Liver (tissue), 9 donors: ENCODE measurements around the gene PDE3B. TPM values are rescaled to one million over a fixed set of nuclear protein-coding genes. Genes with fewer than 3 reads are reported as not detected.

Experiments
- DNase-seq: peaks from one replicate; pipeline ENCODE4 v3.0.0-alpha.2; 2017; ENCODE audit warnings: low spot score
- H3K27ac ChIP-seq, 2 donors: one replicate each; pipeline ENCODE4 v1.7.0; 2013; ENCODE audit warnings: inconsistent platforms in 2 of 2, low read length in 2 of 2, control low read depth in 1 of 2, low read depth in 1 of 2, mild to moderate bottlenecking in 1 of 2
- H3K27me3 ChIP-seq, 4 donors: one replicate each; pipeline versions ENCODE4 v1.6.1 to v1.7.0; 2013; ENCODE audit warnings: low read length in 3 of 4, inconsistent platforms in 1 of 4, mild to moderate bottlenecking in 1 of 4, moderate library complexity in 1 of 4; ENCODE audit not compliant: control insufficient read depth in 4 of 4, insufficient read depth in 4 of 4
- H3K36me3 ChIP-seq, 4 donors: one replicate each; pipeline versions ENCODE4 v1.6.1 to v1.7.0; 2013; ENCODE audit warnings: low read length in 3 of 4, mild to moderate bottlenecking in 3 of 4, low read depth in 1 of 4, moderate library complexity in 1 of 4; ENCODE audit not compliant: control insufficient read depth in 4 of 4, insufficient read depth in 3 of 4
- H3K4me1 ChIP-seq, 4 donors: one replicate each; pipeline versions ENCODE4 v1.6.1 to v1.7.0; 2013; ENCODE audit warnings: low read length in 3 of 4, mild to moderate bottlenecking in 3 of 4, moderate library complexity in 1 of 4; ENCODE audit not compliant: control insufficient read depth in 4 of 4, insufficient read depth in 4 of 4
- H3K4me3 ChIP-seq, 3 donors: one replicate each; pipeline versions ENCODE4 v1.6.1 to v1.7.0; 2013; ENCODE audit warnings: low read length in 3 of 3, control low read depth in 1 of 3, low read depth in 1 of 3, mild to moderate bottlenecking in 1 of 3
- H3K9ac ChIP-seq, 2 donors: one replicate each; pipeline ENCODE4 v1.7.0; 2013; ENCODE audit warnings: low read length in 2 of 2, mild to moderate bottlenecking in 2 of 2, moderate library complexity in 2 of 2, control low read depth in 1 of 2, low read depth in 1 of 2
- H3K9me3 ChIP-seq, 4 donors: one replicate each; pipeline versions ENCODE4 v1.6.1 to v1.7.0; 2013; ENCODE audit warnings: low read length in 3 of 4; ENCODE audit not compliant: control insufficient read depth in 4 of 4
- EGR1 ChIP-seq, 2 donors: IDR thresholded peaks; 2 replicates each; pipeline ENCODE4 v1.6.1; 2016 to 2018; ENCODE audit warnings: antibody characterized with exemption in 2 of 2, low read depth in 2 of 2
- FOXA1 ChIP-seq: IDR thresholded peaks from 2 replicates; pipeline ENCODE4 v1.6.1; 2016; ENCODE audit warnings: antibody characterized with exemption
- FOXA2 ChIP-seq: IDR thresholded peaks from 2 replicates; pipeline ENCODE4 v1.6.1; 2016; ENCODE audit warnings: antibody characterized with exemption
- HNF4A ChIP-seq, 2 donors: conservative IDR thresholded peaks; 2 replicates each; pipeline ENCODE4 v1.6.1; 2016; ENCODE audit warnings: antibody characterized with exemption in 2 of 2, mild to moderate bottlenecking in 2 of 2
- HNF4G ChIP-seq: IDR thresholded peaks from 2 replicates; pipeline ENCODE4 v1.6.1; 2016; ENCODE audit warnings: antibody characterized with exemption
- JUND ChIP-seq, 2 donors: IDR thresholded peaks; 2 replicates each; pipeline ENCODE4 v1.6.1; 2016; ENCODE audit warnings: antibody characterized with exemption in 2 of 2
- NR2F2 ChIP-seq: IDR thresholded peaks from 2 replicates; pipeline ENCODE4 v1.6.1; 2016; ENCODE audit warnings: antibody characterized with exemption
- RAD21 ChIP-seq, 2 donors: IDR thresholded peaks; 2 replicates each; pipeline ENCODE4 v1.6.1; 2016; ENCODE audit warnings: antibody characterized with exemption in 2 of 2, mild to moderate bottlenecking in 2 of 2
- TAF1 ChIP-seq: conservative IDR thresholded peaks from 2 replicates; pipeline ENCODE4 v1.6.1; 2016; ENCODE audit warnings: antibody characterized with exemption, mild to moderate bottlenecking
- YY1 ChIP-seq: IDR thresholded peaks from 2 replicates; pipeline ENCODE4 v1.6.1; 2016; ENCODE audit warnings: antibody characterized with exemption, mild to moderate bottlenecking
- WGBS: extraction: QIAGEN DNeasy Blood & Tissue Kit; methylation state at CpG from one replicate; pipeline ENCODE4 v1.1.7; 2013; 5-methylcytosine and 5-hydroxymethylcytosine counted together
- polyA plus RNA-seq, 2 donors: library from polyadenylated mRNA; stranded (reverse) in 1 of 2; unstranded in 1 of 2; fragments of 200-250 nt in 1 of 2; fragments of >200 nt in 1 of 2; fragmentation: Nextera tagmentation in 1 of 2; extraction: Ambion mirVana in 1 of 2; gene quantifications; one replicate each; pipeline versions ENCODE4 v1.2.1 to v1.2.3, GENCODE V29; 2013 to 2015
- total RNA-seq, 2 donors: library from RNA; depleted of rRNA; stranded (reverse); fragments of >200 nt; gene quantifications; one replicate each; pipeline ENCODE4 v1.2.3, GENCODE V29; 2014
- TF ChIP-seq, protein P1 (sequence below): IDR thresholded peaks from 2 replicates; pipeline ENCODE4 v1.6.1; 2016; ENCODE audit warnings: antibody characterized with exemption
- TF ChIP-seq, protein P2 (sequence below): fragments of 150-350 bp; IDR thresholded peaks from 2 replicates; pipeline ENCODE4 v1.5.1; 2017; ENCODE audit warnings: improper control_type of control experiment, low read depth, low read length; ENCODE audit not compliant: missing input control
- TF ChIP-seq, protein P3 (sequence below): IDR thresholded peaks from 2 replicates; pipeline ENCODE4 v1.6.1; 2016; ENCODE audit warnings: antibody characterized with exemption
- TF ChIP-seq, protein P4 (sequence below): IDR thresholded peaks from 2 replicates; pipeline ENCODE4 v1.6.1; 2016; ENCODE audit warnings: antibody characterized with exemption, mild to moderate bottlenecking
- TF ChIP-seq, protein P5 (sequence below): IDR thresholded peaks from 2 replicates; pipeline ENCODE4 v1.6.1; 2016; ENCODE audit warnings: antibody characterized with exemption
- donor health status: healthy.
- donor health status: healthy.
- donor health status: healthy.
- donor health status: healthy.
- donor health status: healthy.

The PDE3B gene
- total and polyA plus RNA-seq, 4 donors = 11.3 to 43.1 (median 21.7) TPM

DNA sequence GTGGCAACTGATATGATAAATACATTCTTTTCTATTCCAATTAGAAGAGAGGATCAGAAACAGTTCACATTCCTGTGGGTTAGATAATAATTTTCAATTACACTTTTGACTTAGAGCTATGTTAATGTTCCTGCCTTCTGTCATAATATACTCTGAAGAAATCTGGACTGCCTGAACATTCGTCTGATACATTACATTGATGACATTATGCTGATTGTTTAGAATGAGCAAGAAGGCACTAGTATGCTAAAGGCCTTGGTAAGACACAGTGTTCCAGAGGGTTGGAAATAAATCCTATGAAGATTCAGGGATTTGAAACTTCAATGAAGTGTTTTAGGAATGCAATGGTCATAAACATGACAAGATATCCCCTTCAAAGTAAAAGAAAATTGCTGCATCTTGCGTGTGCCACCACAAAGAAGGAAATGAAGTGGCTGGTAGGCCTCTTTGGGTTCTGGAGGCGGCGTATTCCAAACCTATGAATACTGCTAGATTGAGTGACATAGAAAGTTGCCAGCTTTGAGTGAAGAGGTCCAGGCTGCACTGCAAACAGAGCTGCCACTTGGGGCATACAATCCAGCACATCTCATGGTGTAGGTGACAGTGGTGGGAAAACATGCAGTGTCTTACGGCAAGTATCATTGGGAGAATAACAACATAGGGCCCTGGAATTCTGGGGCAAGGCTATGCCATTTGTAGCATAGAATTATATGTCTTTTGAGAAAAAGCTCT is 21.2 kb upstream of the PDE3B start:
- Histone ChIP-seq H3K4me3 (no peak overlapping the region), H3K9ac (no peak overlapping the region), H3K9me3 (no peaks in the 10 kb centered on the region), H3K27ac (no peak overlapping the region), H3K4me1 (peaks cover 10 to 40% (median 21%) of the 10 kb centered on the region in 4 donors), H3K27me3 (no peaks in the 10 kb centered on the region), H3K36me3 (no peaks in the 10 kb centered on the region)
- no peak for DNase-seq
- WGBS = 91% methylated on average over 5 of the region's 5 CpGs
- TF ChIP-seq HNF4A (conservative IDR thresholded peaks at IDR 0.05) (no peak), EGR1 (IDR thresholded peaks at IDR 0.05; ENCODE audit: low read depth in 2 of 2) (no peak), FOXA1 (no peak), JUND (IDR thresholded peaks at IDR 0.05) (no peak), HNF4G (no peak), TAF1 (no peak), NR2F2 (no peak), FOXA2 (no peak), RAD21 (IDR thresholded peaks at IDR 0.05) (no peak)
- TF ChIP-seq, protein P1, sequence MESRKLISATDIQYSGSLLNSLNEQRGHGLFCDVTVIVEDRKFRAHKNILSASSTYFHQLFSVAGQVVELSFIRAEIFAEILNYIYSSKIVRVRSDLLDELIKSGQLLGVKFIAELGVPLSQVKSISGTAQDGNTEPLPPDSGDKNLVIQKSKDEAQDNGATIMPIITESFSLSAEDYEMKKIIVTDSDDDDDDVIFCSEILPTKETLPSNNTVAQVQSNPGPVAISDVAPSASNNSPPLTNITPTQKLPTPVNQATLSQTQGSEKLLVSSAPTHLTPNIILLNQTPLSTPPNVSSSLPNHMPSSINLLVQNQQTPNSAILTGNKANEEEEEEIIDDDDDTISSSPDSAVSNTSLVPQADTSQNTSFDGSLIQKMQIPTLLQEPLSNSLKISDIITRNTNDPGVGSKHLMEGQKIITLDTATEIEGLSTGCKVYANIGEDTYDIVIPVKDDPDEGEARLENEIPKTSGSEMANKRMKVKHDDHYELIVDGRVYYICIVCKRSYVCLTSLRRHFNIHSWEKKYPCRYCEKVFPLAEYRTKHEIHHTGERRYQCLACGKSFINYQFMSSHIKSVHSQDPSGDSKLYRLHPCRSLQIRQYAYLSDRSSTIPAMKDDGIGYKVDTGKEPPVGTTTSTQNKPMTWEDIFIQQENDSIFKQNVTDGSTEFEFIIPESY = no peak
- TF ChIP-seq, protein P2, sequence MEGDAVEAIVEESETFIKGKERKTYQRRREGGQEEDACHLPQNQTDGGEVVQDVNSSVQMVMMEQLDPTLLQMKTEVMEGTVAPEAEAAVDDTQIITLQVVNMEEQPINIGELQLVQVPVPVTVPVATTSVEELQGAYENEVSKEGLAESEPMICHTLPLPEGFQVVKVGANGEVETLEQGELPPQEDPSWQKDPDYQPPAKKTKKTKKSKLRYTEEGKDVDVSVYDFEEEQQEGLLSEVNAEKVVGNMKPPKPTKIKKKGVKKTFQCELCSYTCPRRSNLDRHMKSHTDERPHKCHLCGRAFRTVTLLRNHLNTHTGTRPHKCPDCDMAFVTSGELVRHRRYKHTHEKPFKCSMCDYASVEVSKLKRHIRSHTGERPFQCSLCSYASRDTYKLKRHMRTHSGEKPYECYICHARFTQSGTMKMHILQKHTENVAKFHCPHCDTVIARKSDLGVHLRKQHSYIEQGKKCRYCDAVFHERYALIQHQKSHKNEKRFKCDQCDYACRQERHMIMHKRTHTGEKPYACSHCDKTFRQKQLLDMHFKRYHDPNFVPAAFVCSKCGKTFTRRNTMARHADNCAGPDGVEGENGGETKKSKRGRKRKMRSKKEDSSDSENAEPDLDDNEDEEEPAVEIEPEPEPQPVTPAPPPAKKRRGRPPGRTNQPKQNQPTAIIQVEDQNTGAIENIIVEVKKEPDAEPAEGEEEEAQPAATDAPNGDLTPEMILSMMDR = no peak
- TF ChIP-seq, protein P3, sequence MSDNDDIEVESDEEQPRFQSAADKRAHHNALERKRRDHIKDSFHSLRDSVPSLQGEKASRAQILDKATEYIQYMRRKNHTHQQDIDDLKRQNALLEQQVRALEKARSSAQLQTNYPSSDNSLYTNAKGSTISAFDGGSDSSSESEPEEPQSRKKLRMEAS = no peak
- TF ChIP-seq, protein P4, sequence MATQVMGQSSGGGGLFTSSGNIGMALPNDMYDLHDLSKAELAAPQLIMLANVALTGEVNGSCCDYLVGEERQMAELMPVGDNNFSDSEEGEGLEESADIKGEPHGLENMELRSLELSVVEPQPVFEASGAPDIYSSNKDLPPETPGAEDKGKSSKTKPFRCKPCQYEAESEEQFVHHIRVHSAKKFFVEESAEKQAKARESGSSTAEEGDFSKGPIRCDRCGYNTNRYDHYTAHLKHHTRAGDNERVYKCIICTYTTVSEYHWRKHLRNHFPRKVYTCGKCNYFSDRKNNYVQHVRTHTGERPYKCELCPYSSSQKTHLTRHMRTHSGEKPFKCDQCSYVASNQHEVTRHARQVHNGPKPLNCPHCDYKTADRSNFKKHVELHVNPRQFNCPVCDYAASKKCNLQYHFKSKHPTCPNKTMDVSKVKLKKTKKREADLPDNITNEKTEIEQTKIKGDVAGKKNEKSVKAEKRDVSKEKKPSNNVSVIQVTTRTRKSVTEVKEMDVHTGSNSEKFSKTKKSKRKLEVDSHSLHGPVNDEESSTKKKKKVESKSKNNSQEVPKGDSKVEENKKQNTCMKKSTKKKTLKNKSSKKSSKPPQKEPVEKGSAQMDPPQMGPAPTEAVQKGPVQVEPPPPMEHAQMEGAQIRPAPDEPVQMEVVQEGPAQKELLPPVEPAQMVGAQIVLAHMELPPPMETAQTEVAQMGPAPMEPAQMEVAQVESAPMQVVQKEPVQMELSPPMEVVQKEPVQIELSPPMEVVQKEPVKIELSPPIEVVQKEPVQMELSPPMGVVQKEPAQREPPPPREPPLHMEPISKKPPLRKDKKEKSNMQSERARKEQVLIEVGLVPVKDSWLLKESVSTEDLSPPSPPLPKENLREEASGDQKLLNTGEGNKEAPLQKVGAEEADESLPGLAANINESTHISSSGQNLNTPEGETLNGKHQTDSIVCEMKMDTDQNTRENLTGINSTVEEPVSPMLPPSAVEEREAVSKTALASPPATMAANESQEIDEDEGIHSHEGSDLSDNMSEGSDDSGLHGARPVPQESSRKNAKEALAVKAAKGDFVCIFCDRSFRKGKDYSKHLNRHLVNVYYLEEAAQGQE = no peak
- TF ChIP-seq, protein P5, sequence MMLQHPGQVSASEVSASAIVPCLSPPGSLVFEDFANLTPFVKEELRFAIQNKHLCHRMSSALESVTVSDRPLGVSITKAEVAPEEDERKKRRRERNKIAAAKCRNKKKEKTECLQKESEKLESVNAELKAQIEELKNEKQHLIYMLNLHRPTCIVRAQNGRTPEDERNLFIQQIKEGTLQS = no peak

DNA sequence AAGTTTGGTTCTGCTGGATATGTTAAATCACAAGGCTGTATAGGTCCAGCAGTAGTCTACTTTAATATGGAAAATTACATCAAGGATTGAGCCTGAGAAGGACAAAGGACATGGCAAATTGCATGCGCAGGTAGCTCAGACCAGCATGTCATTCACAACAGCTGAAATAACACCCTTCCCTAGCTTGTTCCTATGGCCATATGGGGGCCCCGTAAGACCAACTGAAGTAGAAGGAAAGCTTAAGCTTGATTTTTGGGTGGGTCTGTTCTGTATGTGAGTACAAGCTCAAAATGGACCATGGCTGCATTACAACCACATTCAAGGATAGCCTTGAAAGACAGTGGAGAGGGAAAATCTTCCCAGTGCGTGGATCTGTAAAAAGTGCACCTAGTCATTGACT is 20.6 kb upstream of the PDE3B start:
- 98% methylated on average over 3 of the region's 3 CpGs for WGBS
- Histone ChIP-seq H3K9me3 (no peaks in the 10 kb centered on the region), H3K36me3 (no peaks in the 10 kb centered on the region), H3K4me1 (peaks cover 10 to 35% (median 19%) of the 10 kb centered on the region in 4 donors), H3K27me3 (no peaks in the 10 kb centered on the region), H3K4me3 (no peak overlapping the region), H3K27ac (no peak overlapping the region), H3K9ac (no peak overlapping the region)
- no peak for DNase-seq
- no peak for TF ChIP-seq EGR1 (IDR thresholded peaks at IDR 0.05; ENCODE audit: low read depth in 2 of 2)
- TF ChIP-seq NR2F2 = no peak
- TF ChIP-seq, protein P3 = no peak
- no peak for TF ChIP-seq JUND (IDR thresholded peaks at IDR 0.05)
- TF ChIP-seq YY1 = no peak
- TF ChIP-seq, protein P2 = no peak
- TF ChIP-seq, protein P4 = no peak
